ENCODE measurements around the gene FHAD1.

FHAD1 gene

DNA sequence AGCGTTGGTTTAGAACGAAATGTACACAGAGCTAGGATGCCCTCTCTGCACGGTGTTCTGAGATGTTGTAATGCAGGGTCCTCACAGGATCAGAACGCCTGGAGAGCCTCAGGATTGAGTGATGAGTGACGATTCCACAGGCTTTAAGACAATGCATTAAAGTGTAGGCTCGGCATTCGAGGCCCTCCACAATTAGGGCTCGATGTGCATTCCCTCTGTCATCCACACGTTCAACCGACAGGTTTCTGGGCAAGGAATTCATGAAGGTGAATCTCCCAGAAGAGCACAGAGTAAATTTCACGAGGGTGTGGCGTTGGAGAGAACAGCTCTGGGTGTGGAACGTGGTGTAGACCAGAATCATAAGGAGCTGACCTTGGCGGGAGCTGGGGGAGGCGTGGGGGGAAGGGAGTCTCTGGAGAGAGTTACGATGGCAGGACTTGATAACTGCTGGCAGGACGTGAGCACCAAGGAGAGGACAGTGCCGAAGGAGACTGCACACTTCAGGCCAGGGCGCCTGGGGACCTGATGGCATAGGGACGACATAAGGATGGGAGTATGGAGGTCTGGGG is 111.6 kb downstream of the FHAD1 start:
- in situ Hi-C loops (cut with HindIII; ENCODE audit: low sequenced_read_pairs), result no loop called here
- no peak for DNase-seq (ENCODE audit: low read depth, low spot score)
- TF ChIP-seq, protein P1, sequence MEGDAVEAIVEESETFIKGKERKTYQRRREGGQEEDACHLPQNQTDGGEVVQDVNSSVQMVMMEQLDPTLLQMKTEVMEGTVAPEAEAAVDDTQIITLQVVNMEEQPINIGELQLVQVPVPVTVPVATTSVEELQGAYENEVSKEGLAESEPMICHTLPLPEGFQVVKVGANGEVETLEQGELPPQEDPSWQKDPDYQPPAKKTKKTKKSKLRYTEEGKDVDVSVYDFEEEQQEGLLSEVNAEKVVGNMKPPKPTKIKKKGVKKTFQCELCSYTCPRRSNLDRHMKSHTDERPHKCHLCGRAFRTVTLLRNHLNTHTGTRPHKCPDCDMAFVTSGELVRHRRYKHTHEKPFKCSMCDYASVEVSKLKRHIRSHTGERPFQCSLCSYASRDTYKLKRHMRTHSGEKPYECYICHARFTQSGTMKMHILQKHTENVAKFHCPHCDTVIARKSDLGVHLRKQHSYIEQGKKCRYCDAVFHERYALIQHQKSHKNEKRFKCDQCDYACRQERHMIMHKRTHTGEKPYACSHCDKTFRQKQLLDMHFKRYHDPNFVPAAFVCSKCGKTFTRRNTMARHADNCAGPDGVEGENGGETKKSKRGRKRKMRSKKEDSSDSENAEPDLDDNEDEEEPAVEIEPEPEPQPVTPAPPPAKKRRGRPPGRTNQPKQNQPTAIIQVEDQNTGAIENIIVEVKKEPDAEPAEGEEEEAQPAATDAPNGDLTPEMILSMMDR (IDR thresholded peaks at IDR 0.05; ENCODE audit: low read depth, low read length), result no peak
- no peak overlapping the region for H3K4me3 ChIP-seq (ENCODE audit: low read depth, low read length)

DNA sequence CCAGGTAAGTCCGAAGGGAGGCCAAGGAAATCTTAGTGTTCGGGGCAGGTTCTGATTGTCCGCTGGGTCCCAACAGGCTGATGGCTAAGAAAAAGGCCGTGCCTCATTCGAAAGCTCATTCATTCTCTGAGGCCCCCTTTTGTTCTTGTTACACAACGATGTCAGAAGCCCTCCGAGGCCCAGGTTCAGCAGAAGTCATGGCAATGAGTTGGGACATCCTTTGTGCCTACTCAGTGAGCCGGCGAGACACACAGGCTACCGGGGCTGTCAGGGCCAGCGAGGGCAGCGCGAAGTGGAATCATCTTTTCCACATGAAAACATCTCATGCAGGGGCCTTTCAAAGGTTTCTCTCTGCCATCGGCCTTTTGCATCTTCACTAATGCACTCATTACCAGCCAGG is 113.7 kb downstream of the FHAD1 start:
- in situ Hi-C loops (cut with HindIII; ENCODE audit: low sequenced_read_pairs), result no loop called here
- DNase-seq (ENCODE audit: low read depth, low spot score), result no peak
- H3K4me3 ChIP-seq (ENCODE audit: low read depth, low read length), result no peak overlapping the region
- TF ChIP-seq, protein P1 (IDR thresholded peaks at IDR 0.05; ENCODE audit: low read depth, low read length), result no peak

DNA sequence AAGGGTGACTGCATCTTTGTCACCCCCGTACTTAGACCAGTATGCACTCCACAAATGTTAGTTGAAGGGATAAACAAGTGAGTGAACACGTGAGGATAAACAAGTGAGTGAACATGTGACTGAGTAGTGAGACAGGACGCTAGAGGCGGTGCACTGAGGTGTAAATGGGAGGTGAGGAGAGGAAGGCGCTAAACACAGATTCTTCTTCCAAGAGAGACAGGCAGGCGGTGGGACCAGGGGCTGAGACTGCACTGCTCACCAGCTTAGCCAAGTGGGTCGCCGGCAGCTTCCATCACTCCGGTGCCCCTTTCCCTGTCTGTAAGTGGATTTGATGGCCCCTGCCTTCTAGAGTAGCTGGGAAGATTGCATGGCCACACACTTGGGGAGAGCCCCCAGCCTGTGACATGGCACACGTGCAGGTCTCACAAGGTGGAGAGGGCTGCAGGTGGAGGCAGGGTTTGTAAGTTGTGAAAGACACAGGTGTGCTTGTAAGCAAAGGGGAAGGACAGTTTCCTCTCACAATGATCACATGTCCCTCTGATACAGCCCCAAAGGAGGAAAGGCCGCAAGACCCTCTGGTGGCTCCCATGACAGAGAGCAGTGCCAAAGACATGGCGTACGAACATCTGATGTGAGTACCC is 115.2 kb downstream of the FHAD1 start:
- DNase-seq (ENCODE audit: low read depth, low spot score), result no peak
- H3K4me3 ChIP-seq (ENCODE audit: low read depth, low read length), result no peak overlapping the region
- TF ChIP-seq, protein P1 (IDR thresholded peaks at IDR 0.05; ENCODE audit: low read depth, low read length), result no peak
- in situ Hi-C loops (cut with HindIII; ENCODE audit: low sequenced_read_pairs), result no loop called here

DNA sequence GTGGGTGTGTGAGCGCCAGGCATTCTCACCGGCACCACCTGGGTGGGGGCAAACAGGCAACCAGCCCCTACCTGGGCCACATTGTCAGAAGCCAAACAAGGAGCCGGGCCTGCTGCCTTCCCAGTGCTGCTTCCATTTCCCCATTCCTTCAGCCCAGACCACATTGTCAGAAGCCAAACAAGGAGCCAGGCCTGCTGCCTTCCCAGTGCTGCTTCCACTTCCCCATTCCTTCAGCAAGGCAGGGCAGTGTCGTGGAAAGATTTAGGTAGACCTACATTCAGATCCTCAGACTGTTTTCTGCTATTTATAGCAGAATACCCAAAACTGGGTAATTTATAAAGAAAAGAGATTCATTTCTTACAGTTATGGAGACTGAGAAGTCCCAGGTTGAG is 115.7 kb downstream of the FHAD1 start:
- in situ Hi-C loops (cut with HindIII; ENCODE audit: low sequenced_read_pairs), result no loop called here
- TF ChIP-seq, protein P1 (IDR thresholded peaks at IDR 0.05; ENCODE audit: low read depth, low read length), result no peak
- no peak for DNase-seq (ENCODE audit: low read depth, low spot score)
- H3K4me3 ChIP-seq (ENCODE audit: low read depth, low read length), result no peak overlapping the region

DNA sequence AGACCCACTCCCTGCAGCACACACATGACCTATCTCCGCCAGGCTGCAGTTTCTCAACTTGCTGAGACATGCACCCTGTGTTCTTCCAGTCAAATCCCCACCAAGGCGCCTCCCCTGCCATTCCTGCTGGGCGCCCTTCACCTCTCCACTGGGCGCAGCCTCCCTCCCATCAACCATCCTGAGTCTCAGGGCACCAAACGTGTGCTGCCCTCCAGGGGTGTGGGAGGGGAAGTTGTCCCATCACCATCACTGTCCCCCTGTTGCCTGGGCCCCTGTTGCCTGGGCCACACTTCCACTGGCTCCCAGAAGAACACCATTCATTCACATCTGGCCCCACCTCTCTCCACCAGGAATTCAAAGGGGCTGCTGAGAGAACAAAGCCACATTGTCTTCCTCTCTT is 117.7 kb downstream of the FHAD1 start:
- H3K4me3 ChIP-seq (ENCODE audit: low read depth, low read length), result no peak overlapping the region
- TF ChIP-seq, protein P1 (IDR thresholded peaks at IDR 0.05; ENCODE audit: low read depth, low read length), result no peak
- in situ Hi-C loops (cut with HindIII; ENCODE audit: low sequenced_read_pairs), result no loop called here
- DNase-seq (ENCODE audit: low read depth, low spot score), result no peak

DNA sequence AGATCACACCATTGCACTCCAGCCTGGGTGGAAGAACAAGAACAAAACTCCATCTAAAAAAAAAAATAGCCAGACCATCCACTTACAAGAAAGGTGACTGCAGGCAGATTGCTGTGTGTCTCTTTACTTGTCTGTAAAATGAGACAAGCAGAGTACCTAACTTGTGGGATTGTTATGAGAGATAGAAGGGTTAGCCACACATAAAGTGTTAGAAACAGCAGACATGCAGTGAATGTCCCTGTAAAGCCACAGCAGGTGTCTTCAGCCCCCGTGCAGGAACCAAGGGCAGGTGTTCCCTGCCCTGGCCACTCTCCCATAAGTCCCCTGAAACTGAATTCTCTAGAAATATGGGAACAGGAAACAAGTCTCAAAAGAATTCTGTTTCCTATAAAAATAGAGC is 121.9 kb downstream of the FHAD1 start:
- no peak for DNase-seq (ENCODE audit: low read depth, low spot score)
- no peak overlapping the region for H3K4me3 ChIP-seq (ENCODE audit: low read depth, low read length)
- in situ Hi-C loops (cut with HindIII; ENCODE audit: low sequenced_read_pairs), result no loop called here
- TF ChIP-seq, protein P1 (IDR thresholded peaks at IDR 0.05; ENCODE audit: low read depth, low read length), result no peak
